PFSK-1 (cell line): ENCODE data around the gene SLC19A1.

Source experiments
- FOXP2 ChIP-seq: optimal IDR thresholded peaks from 2 replicates; pipeline ENCODE3; 2011; ENCODE audit warnings: borderline replicate concordance, control low read depth, inconsistent platforms; ENCODE audit not compliant: insufficient read depth; ENCODE audit errors: extremely low read length, extremely low read depth
- POLR2AphosphoS5 ChIP-seq: IDR thresholded peaks from 2 replicates; pipeline ENCODE4 v1.6.1; 2012; ENCODE audit warnings: low read depth, mild to moderate bottlenecking, control low read depth, low read length, moderate library complexity
- SIN3A ChIP-seq: IDR thresholded peaks from 2 replicates; pipeline ENCODE4 v1.6.1; 2012; ENCODE audit warnings: mild to moderate bottlenecking, low read length, moderate library complexity, borderline replicate concordance; ENCODE audit not compliant: insufficient read depth
- TAF1 ChIP-seq: IDR thresholded peaks from 2 replicates; pipeline ENCODE4 v1.6.1; 2012; ENCODE audit warnings: low read length, control low read depth, borderline replicate concordance; ENCODE audit not compliant: insufficient read depth
- TF ChIP-seq, protein P1 (sequence below), 2 experiments: IDR thresholded peaks; 2 replicates each; pipeline versions ENCODE4 v1.6.1 to v1.8.0; 2011 to 2012; ENCODE audit warnings: low read depth in 2 of 2, low read length in 2 of 2, control low read depth in 1 of 2, inconsistent platforms in 1 of 2, mild to moderate bottlenecking in 1 of 2, moderate library complexity in 1 of 2; ENCODE audit not compliant: insufficient read depth in 1 of 2

The SLC19A1 gene

GRCh38 chr21:45485686-45486442 lies 56.4 kb downstream of the SLC19A1 start:
- TF ChIP-seq POLR2AphosphoS5 (no peak), TAF1 (no peak), SIN3A (no peak)

DNA sequence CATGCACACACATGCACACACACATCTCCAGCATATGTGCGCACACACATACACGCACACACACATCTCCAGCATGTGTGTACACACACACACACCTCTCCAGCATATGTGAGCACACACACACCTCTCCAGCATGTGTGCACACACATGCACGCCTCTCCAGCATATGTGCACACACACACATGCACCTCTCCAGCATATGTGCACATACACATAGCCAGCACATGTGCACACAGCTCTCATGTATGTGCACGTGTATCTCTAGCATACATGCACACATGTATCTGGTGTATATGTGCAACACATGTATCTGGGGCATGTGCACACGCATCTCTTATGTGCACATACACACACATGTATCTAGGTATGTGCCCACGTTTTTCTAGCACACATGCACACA lies 57.9 kb downstream of the SLC19A1 start:
- no peak for TF ChIP-seq SIN3A
- TF ChIP-seq POLR2AphosphoS5, result no peak
- TF ChIP-seq FOXP2, result no peak
- TF ChIP-seq TAF1, result no peak
- TF ChIP-seq, protein P1, sequence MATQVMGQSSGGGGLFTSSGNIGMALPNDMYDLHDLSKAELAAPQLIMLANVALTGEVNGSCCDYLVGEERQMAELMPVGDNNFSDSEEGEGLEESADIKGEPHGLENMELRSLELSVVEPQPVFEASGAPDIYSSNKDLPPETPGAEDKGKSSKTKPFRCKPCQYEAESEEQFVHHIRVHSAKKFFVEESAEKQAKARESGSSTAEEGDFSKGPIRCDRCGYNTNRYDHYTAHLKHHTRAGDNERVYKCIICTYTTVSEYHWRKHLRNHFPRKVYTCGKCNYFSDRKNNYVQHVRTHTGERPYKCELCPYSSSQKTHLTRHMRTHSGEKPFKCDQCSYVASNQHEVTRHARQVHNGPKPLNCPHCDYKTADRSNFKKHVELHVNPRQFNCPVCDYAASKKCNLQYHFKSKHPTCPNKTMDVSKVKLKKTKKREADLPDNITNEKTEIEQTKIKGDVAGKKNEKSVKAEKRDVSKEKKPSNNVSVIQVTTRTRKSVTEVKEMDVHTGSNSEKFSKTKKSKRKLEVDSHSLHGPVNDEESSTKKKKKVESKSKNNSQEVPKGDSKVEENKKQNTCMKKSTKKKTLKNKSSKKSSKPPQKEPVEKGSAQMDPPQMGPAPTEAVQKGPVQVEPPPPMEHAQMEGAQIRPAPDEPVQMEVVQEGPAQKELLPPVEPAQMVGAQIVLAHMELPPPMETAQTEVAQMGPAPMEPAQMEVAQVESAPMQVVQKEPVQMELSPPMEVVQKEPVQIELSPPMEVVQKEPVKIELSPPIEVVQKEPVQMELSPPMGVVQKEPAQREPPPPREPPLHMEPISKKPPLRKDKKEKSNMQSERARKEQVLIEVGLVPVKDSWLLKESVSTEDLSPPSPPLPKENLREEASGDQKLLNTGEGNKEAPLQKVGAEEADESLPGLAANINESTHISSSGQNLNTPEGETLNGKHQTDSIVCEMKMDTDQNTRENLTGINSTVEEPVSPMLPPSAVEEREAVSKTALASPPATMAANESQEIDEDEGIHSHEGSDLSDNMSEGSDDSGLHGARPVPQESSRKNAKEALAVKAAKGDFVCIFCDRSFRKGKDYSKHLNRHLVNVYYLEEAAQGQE (IDR thresholded peaks at IDR 0.05; ENCODE audit: insufficient read depth in 1 of 2, low read depth in 2 of 2, low read length in 2 of 2), result no peak

GRCh38 chr21:45482899-45483821 lies 59.1 kb downstream of the SLC19A1 start:
- TF ChIP-seq TAF1 (no peak), POLR2AphosphoS5 (no peak), FOXP2 (no peak), SIN3A (no peak)
- TF ChIP-seq, protein P1 (IDR thresholded peaks at IDR 0.05; ENCODE audit: insufficient read depth in 1 of 2, low read depth in 2 of 2, low read length in 2 of 2), result no peak

DNA sequence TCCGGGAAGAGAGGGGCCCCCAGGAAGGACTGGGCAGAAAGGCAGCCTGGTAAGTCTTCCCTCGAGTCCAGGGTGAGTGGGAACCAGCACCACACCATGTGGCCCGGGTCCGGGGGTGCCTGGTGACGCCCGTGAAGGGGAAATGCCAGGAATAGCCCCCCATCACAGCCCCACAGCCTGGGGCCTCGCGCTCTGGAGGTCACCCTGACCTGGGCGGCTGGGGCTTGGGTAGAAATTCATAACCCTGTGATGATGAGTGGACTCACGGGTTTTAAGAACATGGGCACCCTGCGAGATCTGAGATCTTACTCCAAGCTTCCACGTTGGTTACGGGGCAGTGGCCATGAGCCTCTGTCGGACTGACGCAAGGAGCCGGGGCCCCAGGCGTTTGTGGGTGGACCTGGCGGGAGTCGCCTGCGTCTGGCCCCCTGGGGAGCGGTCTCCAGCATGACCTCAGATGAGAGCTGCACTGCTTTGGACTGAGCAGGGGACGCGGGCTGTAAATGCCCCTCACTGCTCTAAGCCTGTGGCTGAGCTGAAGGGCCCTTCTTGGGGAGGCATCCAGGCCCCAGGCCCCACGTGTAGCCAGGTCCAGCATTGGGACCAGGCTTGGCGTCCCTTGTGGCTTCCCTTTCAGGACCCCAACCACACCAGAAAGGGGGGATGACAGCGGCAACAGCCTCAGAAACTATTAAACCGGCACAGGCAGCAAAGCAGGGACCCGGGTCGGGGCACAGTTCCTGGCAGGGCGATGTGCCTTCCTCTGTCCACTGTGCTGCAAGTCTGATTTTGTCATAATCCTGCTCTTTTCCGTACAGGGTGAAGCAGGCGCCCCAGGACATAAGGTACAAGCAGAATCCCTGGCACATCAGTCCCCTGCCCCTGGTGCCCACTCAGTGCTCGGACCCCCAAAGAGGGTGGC lies 60.0 kb downstream of the SLC19A1 start:
- TF ChIP-seq POLR2AphosphoS5 (no peak), TAF1 (no peak), SIN3A (no peak), FOXP2 (no peak)
- TF ChIP-seq, protein P1 (IDR thresholded peaks at IDR 0.05; ENCODE audit: insufficient read depth in 1 of 2, low read depth in 2 of 2, low read length in 2 of 2), result no peak

GRCh38 chr21:45481566-45481965 lies 60.7 kb downstream of the SLC19A1 start:
- TF ChIP-seq POLR2AphosphoS5 (no peak), FOXP2 (no peak), TAF1 (no peak), SIN3A (no peak)
- TF ChIP-seq, protein P1 (IDR thresholded peaks at IDR 0.05; ENCODE audit: insufficient read depth in 1 of 2, low read depth in 2 of 2, low read length in 2 of 2), result no peak
